Vagina (tissue), 2 donors: Measurements from ENCODE around the gene SPECC1L.

Experiments used
- POLR2A ChIP-seq, 2 donors: fragments of 450-650 bp; IDR thresholded peaks; one replicate each; pipeline ENCODE4 v1.6.1; 2017; ENCODE audit warnings: antibody characterized with exemption in 2 of 2, mild to moderate bottlenecking in 2 of 2, moderate library complexity in 2 of 2
- TF ChIP-seq, protein P1 (sequence below), 3 experiments: fragments of 450-650 bp in 2 of 3; fragments of 200-600 bp in 1 of 3; sonication (generic) in 1 of 3; IDR thresholded peaks; one replicate each; pipeline ENCODE4 v1.5.1; 2017 to 2019; ENCODE audit warnings: antibody characterized with exemption in 3 of 3, mild to moderate bottlenecking in 2 of 3, moderate library complexity in 2 of 3

DNA sequence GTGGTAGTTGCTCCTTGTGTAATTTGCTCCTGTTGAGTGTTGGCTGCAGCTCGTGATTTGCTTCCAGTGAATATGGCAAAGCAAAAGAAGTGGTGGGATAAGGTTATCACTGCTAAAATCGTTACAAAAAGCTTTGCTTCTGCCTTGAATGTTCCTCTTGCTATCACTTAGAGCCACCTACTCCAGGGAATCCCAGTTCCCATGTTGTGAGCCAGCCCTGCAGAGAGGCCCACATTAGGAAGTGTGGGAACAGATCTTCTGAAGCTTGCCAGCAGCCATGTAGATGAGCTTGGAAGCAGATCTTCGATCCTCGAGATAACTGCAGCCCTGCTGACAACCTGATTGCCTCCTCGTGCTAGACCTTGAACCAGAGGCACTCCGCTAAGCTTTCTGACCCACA, 71.0 kb downstream of the SPECC1L start:
- TF ChIP-seq, protein P1, sequence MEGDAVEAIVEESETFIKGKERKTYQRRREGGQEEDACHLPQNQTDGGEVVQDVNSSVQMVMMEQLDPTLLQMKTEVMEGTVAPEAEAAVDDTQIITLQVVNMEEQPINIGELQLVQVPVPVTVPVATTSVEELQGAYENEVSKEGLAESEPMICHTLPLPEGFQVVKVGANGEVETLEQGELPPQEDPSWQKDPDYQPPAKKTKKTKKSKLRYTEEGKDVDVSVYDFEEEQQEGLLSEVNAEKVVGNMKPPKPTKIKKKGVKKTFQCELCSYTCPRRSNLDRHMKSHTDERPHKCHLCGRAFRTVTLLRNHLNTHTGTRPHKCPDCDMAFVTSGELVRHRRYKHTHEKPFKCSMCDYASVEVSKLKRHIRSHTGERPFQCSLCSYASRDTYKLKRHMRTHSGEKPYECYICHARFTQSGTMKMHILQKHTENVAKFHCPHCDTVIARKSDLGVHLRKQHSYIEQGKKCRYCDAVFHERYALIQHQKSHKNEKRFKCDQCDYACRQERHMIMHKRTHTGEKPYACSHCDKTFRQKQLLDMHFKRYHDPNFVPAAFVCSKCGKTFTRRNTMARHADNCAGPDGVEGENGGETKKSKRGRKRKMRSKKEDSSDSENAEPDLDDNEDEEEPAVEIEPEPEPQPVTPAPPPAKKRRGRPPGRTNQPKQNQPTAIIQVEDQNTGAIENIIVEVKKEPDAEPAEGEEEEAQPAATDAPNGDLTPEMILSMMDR (IDR thresholded peaks at IDR 0.05) = no peak
- no peak for TF ChIP-seq POLR2A (IDR thresholded peaks at IDR 0.05)
